ENCODE results near the gene NLRP14.

NLRP14 gene

DNA sequence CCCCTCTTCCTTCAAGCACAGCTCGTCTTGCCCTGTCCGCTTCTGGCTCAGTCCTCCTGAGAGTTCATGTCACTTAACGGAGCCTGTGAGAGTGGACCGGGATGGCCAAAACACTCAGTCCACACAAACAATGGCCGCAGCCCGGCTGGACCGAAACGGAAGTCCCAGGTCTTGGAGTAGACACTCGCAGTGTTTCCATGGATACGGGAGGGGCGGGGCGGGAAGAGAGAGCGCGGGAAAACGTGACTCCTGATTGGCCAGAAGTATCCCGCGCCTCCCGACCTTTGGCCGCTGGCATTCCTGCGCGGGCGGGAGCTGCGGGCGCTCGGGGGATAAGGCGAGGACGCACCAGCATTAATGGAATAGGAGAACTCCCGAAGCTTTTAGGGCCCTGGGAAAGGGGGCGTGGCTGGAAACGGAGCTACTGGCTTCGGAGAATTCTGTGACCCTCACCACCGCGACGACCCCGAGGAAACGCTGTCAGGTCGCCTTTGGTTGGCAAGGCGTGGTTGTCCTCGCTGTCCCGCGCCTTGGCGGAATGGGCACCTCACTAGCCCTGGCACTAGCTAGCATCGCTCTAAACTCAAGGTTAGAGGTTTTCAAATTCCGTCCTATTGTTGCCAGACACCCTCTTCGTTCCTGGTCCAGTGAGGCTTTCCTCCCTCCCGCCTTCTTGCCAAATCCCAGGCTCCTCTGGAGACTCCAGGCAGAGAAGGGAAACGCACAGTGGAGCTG, at the start of gene NLRP14, which contains the start of gene ZNF214:
TSS of gene NLRP14 (plus strand) at position 297 of the 735 bp plus-strand sequence. CDS start 18,108 bp downstream, outside the sequence.
TSS of gene ZNF214 (minus strand) at position 164 of the 735 bp plus-strand sequence. CDS start 17,511 bp downstream, outside the sequence.
- DNase-seq (ENCODE audit: low spot score), result peak; percentile 48

- DNase-seq (ENCODE audit: low spot score), result no peak
These were observed 40.9 kb upstream of the NLRP14 start for GRCh38 chr11:6979365-6979764.

GRCh38 chr11:6986487-6986886, 33.8 kb upstream of the NLRP14 start:
- DNase-seq (ENCODE audit: low spot score), result no peak

GRCh38 chr11:6988506-6988905, 31.8 kb upstream of the NLRP14 start:
- no peak for DNase-seq (ENCODE audit: low spot score)

DNA sequence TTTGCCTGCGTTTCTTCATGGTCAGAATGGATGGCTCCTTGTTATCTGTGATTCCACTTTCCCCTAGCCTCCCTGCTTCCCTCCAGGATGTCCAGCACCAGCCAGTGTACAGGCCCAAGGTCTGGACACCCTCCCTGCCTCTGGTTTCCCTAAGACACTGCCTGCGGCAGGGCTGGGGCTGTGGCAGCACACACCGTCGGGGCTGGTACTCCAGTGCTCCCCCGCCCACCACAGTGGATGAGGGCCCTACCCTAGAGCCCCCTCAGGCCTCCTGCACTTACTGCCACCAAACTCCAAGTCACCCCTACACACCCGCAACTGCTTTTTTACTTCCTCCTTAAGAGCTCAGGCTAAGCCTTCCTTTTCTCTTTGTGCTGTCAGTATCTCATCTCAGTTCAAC, 29.1 kb upstream of the NLRP14 start:
- no peak for DNase-seq (ENCODE audit: low spot score)

DNA sequence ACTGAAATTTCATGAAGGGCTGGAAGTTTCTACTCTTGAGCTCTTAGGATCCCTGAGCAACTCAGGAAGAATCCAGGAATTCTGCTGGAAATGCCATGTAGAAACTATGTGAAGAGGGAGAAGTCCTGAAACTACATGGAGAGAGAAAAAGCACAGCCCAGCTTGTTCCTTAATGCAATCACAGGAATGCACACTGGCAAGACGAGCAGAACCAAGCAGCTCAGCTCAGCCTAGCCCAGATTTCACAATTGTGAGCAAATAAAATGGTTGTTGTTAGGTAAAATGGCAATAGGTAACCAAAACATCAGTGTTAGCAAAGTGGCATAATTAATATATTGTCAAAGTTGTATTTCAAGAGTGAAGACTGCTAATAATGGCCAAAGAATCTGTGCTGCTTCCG, 28.3 kb upstream of the NLRP14 start:
- no peak for DNase-seq (ENCODE audit: low spot score)

GRCh38 chr11:6992457-6993417, 27.5 kb upstream of the NLRP14 start:
- DNase-seq (ENCODE audit: low spot score), result no peak

GRCh38 chr11:6995703-6996102, 24.6 kb upstream of the NLRP14 start:
- DNase-seq (ENCODE audit: low spot score), result no peak

DNA sequence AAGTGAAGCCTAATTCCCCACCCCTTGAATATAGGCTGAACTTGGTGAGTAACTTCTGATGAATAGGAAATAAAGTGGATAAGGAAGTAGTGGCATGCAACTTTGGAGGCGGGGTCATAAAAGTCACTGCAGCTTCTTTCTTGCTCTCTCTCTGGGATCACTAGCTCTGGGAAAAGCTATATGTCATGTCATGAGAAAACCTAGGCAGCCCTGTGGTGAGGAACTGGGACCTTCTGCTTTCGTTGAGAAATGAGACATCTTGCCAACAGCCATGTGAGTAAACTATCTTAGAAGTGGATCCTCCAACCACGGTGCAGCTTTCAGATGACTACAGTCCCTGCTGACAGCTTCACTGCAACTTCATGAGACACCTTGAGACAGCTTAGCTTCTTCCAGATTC, 15.8 kb upstream of the NLRP14 start:
- DNase-seq (ENCODE audit: low spot score), result no peak

GRCh38 chr11:7014118-7014517, 6.2 kb upstream of the NLRP14 start:
- DNase-seq (ENCODE audit: low spot score), result no peak

- no peak for DNase-seq (ENCODE audit: low spot score)
These were observed 4.3 kb upstream of the NLRP14 start for GRCh38 chr11:7016011-7016410.

- DNase-seq (ENCODE audit: low spot score), result no peak
These were observed 638 bp upstream of the NLRP14 start for GRCh38 chr11:7019500-7020182.

DNA sequence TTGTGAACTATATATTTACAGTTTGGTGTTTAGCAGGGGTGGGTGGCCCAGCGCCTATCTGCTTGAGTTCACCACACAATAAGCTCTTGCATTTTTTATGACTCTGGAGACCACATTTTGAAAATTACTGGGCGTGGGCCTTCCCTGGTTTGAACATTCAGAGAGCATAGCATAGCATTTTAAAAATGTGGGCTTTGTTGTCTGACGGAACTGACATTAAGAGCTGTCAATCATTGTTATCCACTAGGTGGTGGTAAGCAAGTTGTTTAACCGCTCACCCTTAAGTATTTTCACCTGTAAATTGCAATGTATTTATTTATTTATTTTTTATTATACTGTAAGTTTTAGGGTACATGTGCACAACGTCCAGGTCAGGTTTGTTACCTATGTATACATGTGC, 1.0 kb downstream of the NLRP14 start:
- no peak for DNase-seq (ENCODE audit: low spot score)

DNA sequence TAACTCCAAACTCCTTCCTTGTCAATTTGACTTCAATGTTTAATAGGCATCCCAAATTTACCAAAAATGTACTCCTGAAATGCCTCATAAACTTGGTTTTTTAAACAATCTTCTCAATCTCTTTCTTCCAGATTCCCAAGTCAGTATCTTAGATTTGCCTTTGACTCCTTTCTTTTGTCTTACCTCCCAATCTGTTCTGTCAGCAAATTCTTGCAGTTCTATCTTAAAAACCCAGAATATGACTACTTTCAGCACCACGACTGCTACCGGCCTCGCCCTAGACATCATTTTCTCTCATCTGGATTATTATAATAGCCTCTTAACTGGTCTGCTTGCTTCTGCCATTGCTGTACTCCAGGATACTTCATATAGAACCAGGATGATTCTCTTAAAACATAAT, 7.9 kb downstream of the NLRP14 start:
- DNase-seq (ENCODE audit: low spot score), result no peak

DNA sequence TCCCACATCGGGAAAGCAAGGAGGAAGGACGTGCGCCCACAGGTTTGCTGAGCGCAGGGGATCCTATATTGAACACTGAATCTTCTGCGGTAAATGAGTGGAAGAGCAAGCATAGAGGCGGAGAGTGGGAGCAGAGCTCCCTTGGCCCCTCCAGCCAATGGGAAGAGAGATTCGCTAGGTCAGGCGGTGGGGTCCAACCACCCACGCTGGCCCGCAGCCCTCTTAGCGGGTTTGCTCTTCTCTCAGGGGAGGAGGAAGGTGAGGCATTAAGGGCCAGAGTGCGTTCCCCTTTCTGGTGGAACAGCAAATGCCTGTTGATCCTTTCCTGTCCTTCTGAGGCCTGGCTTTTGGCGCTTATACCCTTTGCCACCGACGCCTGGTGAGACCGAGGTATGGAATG, 10.6 kb downstream of the NLRP14 start:
- no peak for DNase-seq (ENCODE audit: low spot score)

GRCh38 chr11:7031471-7031871, 11.2 kb downstream of the NLRP14 start:
- DNase-seq (ENCODE audit: low spot score), result no peak

GRCh38 chr11:7032692-7033091, 12.4 kb downstream of the NLRP14 start:
- peak; percentile 4 for DNase-seq (ENCODE audit: low spot score)

GRCh38 chr11:7034019-7034418, 13.7 kb downstream of the NLRP14 start:
- no peak for DNase-seq (ENCODE audit: low spot score)

DNA sequence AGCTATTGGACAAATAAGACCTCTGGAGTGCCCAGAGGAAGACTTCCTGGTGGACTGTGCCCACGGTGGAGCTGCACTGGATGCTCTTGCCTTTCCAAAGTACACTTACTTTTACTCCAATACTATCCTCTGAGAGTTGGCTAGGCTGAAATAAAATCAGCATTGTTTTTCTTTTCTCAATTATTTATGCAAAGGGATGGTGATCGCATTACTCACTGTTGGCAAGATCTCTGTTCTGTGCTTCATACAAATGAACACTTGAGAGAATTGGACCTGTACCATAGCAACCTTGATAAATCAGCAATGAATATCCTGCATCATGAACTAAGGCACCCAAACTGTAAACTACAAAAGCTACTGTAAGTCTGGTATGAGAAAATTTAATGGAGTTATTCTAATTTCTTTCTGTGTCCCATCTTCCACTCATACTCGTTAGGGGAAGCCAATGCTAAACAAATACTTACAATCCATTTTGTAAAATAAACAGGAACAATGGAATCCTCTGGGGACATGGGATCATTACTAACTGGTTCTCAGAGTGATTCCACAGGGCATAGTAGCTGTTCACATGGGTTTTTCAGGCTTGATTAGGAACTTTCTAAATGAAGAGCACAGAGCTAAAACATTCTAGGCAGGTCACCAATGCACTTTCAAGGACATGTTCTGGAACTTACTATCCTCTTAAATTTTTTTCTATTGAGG, 26.3 kb downstream of the NLRP14 start:
- no peak for DNase-seq (ENCODE audit: low spot score)

- DNase-seq (ENCODE audit: low spot score), result no peak
These were observed 29.9 kb downstream of the NLRP14 start for GRCh38 chr11:7050191-7050590.

DNA sequence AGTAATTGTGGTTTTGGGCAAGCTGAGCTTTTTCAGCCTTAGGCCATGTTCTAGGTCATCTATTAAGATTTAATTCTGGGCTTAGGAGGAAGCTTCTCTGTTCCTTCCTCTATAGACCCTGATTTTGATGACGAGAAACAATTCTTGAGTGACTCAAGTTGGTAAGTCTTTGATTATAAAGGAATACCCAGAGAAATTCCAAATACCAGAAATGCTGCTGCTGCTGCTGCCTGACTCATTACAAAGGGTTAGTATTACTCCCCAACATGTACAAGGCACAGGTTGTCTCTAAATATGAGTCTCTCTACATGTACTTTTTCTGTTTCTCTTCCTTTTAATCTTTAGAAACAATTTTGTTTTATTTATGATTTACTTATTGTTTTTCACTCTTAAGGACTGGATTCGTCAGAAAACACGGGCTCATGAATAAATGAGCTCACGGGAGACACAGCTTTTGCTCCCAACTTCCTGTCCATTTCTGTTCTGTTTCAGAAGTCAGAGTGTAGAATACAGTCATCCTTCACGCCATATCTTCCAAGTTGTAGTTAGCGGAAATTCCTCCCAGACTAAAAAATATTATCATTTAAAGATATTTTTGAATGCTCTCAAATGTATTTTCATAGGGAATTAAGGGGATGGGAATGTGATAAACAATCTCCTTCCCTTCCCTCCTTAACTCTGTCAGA, 36.7 kb downstream of the NLRP14 start:
- DNase-seq (ENCODE audit: low spot score), result no peak

Measured in HuH-7.5 (cell line).